Spleen (tissue), 11 donors: ENCODE measurements around the gene WDR1. TPM values are rescaled to one million over a fixed set of nuclear protein-coding genes. Genes with fewer than 3 reads are reported as not detected.

Experiments used
- DNase-seq: peaks from one replicate; pipeline ENCODE4 v3.0.0-alpha.2; 2020
- H3K27ac ChIP-seq, 8 donors: fragments of 200-600 bp; sonication (generic) in 7 of 8; 1 replicate in 4 of 8; 2 replicates in 4 of 8; pipeline versions ENCODE4 v1.5.0 to v1.8.0; 2016 to 2021; ENCODE audit warnings: inconsistent platforms in 4 of 8, mild to moderate bottlenecking in 4 of 8, moderate library complexity in 1 of 8
- H3K27me3 ChIP-seq, 7 donors: fragments of 200-600 bp; sonication (generic) in 6 of 7; replicated peaks in 1 of 7; 1 replicate in 4 of 7; 2 replicates in 3 of 7; pipeline versions ENCODE4 v1.5.0 to v1.8.0; 2016 to 2021; ENCODE audit warnings: inconsistent platforms in 3 of 7, mild to moderate bottlenecking in 1 of 7
- H3K36me3 ChIP-seq, 6 donors: fragments of 200-600 bp; sonication (generic) in 5 of 6; 1 replicate in 4 of 6; 2 replicates in 2 of 6; pipeline versions ENCODE4 v1.5.0 to v1.8.0; 2016 to 2021; ENCODE audit warnings: inconsistent platforms in 2 of 6
- H3K4me1 ChIP-seq, 6 donors: fragments of 200-600 bp; sonication (generic) in 5 of 6; 1 replicate in 3 of 6; 2 replicates in 3 of 6; pipeline versions ENCODE4 v1.5.0 to v1.8.0; 2016 to 2021; ENCODE audit warnings: inconsistent platforms in 3 of 6
- H3K4me3 ChIP-seq, 8 donors: fragments of 200-600 bp; sonication (generic) in 7 of 8; 1 replicate in 4 of 8; 2 replicates in 4 of 8; pipeline versions ENCODE4 v1.5.0 to v1.8.0; 2016 to 2021; ENCODE audit warnings: inconsistent platforms in 4 of 8, mild to moderate bottlenecking in 4 of 8, moderate library complexity in 2 of 8
- H3K9me3 ChIP-seq, 8 donors: fragments of 200-600 bp; sonication (generic) in 7 of 8; 1 replicate in 4 of 8; 2 replicates in 4 of 8; pipeline versions ENCODE4 v1.5.0 to v1.8.0; 2016 to 2021; ENCODE audit warnings: inconsistent platforms in 4 of 8
- POLR2A ChIP-seq, 3 donors: fragments of 450-650 bp; IDR thresholded peaks; one replicate each; pipeline ENCODE4 v1.5.1; 2017; ENCODE audit warnings: antibody characterized with exemption in 3 of 3, mild to moderate bottlenecking in 1 of 3
- POLR2AphosphoS5 ChIP-seq, 3 donors: sonication (generic); formaldehyde crosslinking; IDR thresholded peaks; one replicate each; pipeline ENCODE4 v1.5.1; 2017; ENCODE audit warnings: antibody characterized with exemption in 3 of 3
- WGBS, 5 donors: extraction: QIAGEN DNeasy Blood & Tissue Kit in 3 of 5; methylation state at CpG; one replicate each; pipeline versions ENCODE4 v1.1.5 to v1.1.7; 2013 to 2018; 5-methylcytosine and 5-hydroxymethylcytosine counted together
- intact Hi-C: fragments of 100-400 bp; cut with DNase I; formaldehyde crosslinking; loops from one replicate; pipeline ENCODE4 v1.15.0; 2023; ENCODE audit warnings: low total_unique reads
- polyA plus RNA-seq, 3 donors: library from polyadenylated mRNA; stranded (reverse); fragments of 200-250 nt; gene quantifications; one replicate each; pipeline ENCODE4 v1.2.1, GENCODE V29; 2013
- total RNA-seq, 7 donors: library from RNA; depleted of rRNA in 3 of 7; stranded (reverse); fragments of >200 nt in 3 of 7; fragmentation: NEBNext Ultra II Directional in 4 of 7; extraction: Animal tissue kit (Norgen Biotek cat#: 25700) in 4 of 7; gene quantifications; one replicate each; pipeline versions ENCODE4 v1.1.0 to v1.2.1, GENCODE V29; 2016 to 2021
- TF ChIP-seq, protein P1 (sequence below), 11 experiments: fragments of 200-600 bp in 7 of 11; fragments of 450-650 bp in 4 of 11; sonication (generic) in 4 of 11; IDR thresholded peaks in 8 of 11; conservative IDR thresholded peaks in 3 of 11; 1 replicate in 7 of 11; 2 replicates in 4 of 11; pipeline versions ENCODE4 v1.4.0 to v1.8.0; 2016 to 2021; ENCODE audit warnings: antibody characterized with exemption in 11 of 11, inconsistent platforms in 4 of 11, mild to moderate bottlenecking in 1 of 11
- donor health status: healthy with polysubstance abuse.
- donor health status: DM: no; HTN: no; CAD: no; lungs with moderate emphysema.
- donor health status: DM: no; HTN: no; CAD: no.
- donor health status: Bipolar disorder and iron deficiency.
- donor health status: healthy.
- donor health status: DM: no; HTN: no; CAD: no.
- donor health status: DM: yes; HTN: yes; CAD: no.

Gene WDR1
- total and polyA plus RNA-seq, 10 donors: 56.6 to 377 (median 147) TPM

DNA sequence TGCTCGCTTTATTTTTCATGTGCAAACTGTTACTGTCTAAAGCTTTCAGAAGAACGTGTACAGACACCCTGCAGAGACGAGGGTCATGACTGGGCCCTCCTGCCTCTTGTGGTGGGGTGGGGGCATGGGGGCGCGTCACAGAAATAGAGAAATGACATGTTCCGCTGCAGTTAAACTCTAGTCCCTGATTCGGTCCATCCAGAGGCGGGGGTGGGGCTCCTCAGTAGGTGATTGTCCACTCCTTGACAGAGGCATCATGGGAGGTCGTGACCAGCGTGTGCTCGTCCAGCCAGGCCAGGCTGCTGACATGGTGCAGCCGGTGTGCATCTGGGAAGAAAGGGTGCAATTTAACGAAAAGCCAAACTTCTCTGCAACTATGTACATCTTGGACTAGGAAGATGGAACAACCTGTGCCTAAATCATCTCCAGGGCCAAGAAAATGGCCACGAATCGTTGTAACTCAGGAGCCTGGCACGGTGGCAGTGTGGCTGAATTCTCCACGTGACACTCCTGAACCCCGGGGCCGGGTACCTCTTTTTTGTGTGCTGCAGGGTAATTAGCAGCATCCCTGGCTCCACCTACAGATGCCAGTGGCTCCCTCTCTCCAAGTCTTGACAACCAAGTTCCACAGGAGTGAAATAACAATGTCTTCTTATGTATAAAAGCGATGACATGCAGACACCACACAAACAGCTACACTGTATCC is 41.3 kb downstream of the WDR1 start:
- intact Hi-C loops: no loop called here
- 87 to 93% (median 89%) methylated on average over 20 of the region's 20 CpGs for WGBS, 5 donors
- H3K36me3 ChIP-seq: peaks cover 13 to 96% (median 76%) of the 10 kb centered on the region in 6 donors

DNA sequence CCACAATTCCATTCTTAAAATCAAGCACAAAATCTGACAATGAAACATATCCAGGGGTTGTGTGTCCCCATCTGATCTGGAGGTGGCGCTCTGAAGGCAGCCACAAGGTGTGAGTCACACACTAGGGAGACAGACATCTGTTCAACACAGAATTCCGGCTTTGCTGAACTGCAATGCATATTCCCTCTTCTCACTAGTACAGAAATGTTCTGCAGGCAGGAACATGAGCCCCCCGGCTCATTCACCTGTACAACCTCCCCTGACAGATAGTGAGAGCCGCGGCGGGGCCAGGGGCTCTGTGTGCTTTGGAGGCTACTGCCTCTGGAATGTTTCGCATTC is 41.9 kb downstream of the WDR1 start:
- 93 to 97% (median 96%) methylated on average over 7 of the region's 7 CpGs for WGBS, 5 donors
- Histone ChIP-seq H3K4me1 (peaks cover 0 to 21% (median 10%) of the 10 kb centered on the region in 6 donors), H3K27ac (no peak overlapping the region), H3K4me3 (no peak overlapping the region), H3K36me3 (peaks cover 9 to 96% (median 70%) of the 10 kb centered on the region in 6 donors), H3K27me3 (peaks cover 0 to 5% (median 0%) of the 10 kb centered on the region in 7 donors), H3K9me3 (no peaks in the 10 kb centered on the region)
- intact Hi-C loops: no loop called here
- DNase-seq: no peak
- TF ChIP-seq, protein P1, sequence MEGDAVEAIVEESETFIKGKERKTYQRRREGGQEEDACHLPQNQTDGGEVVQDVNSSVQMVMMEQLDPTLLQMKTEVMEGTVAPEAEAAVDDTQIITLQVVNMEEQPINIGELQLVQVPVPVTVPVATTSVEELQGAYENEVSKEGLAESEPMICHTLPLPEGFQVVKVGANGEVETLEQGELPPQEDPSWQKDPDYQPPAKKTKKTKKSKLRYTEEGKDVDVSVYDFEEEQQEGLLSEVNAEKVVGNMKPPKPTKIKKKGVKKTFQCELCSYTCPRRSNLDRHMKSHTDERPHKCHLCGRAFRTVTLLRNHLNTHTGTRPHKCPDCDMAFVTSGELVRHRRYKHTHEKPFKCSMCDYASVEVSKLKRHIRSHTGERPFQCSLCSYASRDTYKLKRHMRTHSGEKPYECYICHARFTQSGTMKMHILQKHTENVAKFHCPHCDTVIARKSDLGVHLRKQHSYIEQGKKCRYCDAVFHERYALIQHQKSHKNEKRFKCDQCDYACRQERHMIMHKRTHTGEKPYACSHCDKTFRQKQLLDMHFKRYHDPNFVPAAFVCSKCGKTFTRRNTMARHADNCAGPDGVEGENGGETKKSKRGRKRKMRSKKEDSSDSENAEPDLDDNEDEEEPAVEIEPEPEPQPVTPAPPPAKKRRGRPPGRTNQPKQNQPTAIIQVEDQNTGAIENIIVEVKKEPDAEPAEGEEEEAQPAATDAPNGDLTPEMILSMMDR (IDR thresholded peaks at IDR 0.05 in 8 of 11, conservative IDR thresholded peaks at IDR 0.05 in 3 of 11): no peak
- TF ChIP-seq POLR2AphosphoS5 (IDR thresholded peaks at IDR 0.05): peak in 1 of 3 donors; percentile 26

More for the DNA sequence above, 41.3 kb downstream of the WDR1 start:
- Histone ChIP-seq H3K27me3 (no peaks in the 10 kb centered on the region), H3K4me3 (no peak overlapping the region), H3K4me1 (peaks cover 0 to 21% (median 10%) of the 10 kb centered on the region in 6 donors), H3K27ac (no peak overlapping the region), H3K9me3 (no peaks in the 10 kb centered on the region)
- TF ChIP-seq POLR2A (IDR thresholded peaks at IDR 0.05) (no peak), POLR2AphosphoS5 (IDR thresholded peaks at IDR 0.05) (no peak)
- TF ChIP-seq, protein P1 (IDR thresholded peaks at IDR 0.05 in 8 of 11, conservative IDR thresholded peaks at IDR 0.05 in 3 of 11): no peak
- no peak for DNase-seq

DNA sequence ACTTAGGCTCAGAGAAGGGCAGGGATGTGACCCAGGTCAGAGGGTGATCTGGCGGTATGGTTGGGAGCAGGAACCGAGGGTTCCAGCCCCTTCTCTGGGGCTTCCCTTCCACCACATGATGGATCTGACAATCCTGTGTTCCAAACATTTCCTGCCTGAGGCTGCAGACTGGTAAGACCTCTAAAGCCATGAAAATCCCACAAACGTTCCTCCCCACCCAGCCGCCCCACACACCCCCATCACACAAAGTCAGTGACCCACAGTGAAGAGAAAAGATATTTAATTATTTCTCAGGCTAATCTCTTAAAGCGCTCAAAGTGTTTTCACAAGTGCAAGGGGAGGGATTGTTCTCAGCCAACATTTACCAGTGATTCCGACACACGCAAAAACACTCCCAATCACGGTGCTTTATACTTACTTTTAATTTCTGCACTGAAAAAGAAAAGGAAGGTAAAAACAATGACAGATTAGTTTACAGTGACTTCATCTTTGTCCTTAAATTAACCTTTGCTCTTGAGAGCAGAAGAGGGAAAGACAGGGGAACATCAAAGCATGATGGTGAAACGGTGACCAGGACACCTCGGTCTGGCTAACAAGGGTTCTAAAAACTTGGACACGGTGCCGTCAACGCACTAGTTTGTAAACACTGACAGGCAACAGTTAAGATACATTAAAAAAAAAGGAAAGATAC is 42.4 kb downstream of the WDR1 start:
- 92 to 96% (median 95%) methylated on average over 13 of the region's 13 CpGs for WGBS, 5 donors
- DNase-seq: no peak
- Histone ChIP-seq H3K36me3 (peaks cover 4 to 96% (median 68%) of the 10 kb centered on the region in 6 donors), H3K4me3 (no peak overlapping the region), H3K4me1 (peaks cover 0 to 18% (median 9%) of the 10 kb centered on the region in 6 donors), H3K27ac (no peak overlapping the region), H3K9me3 (no peaks in the 10 kb centered on the region), H3K27me3 (peaks cover 0 to 11% (median 0%) of the 10 kb centered on the region in 7 donors)
- no peak for TF ChIP-seq POLR2AphosphoS5 (IDR thresholded peaks at IDR 0.05)
- TF ChIP-seq POLR2A (IDR thresholded peaks at IDR 0.05): no peak
- TF ChIP-seq, protein P1 (IDR thresholded peaks at IDR 0.05 in 8 of 11, conservative IDR thresholded peaks at IDR 0.05 in 3 of 11): no peak
- intact Hi-C loops: no loop called here

DNA sequence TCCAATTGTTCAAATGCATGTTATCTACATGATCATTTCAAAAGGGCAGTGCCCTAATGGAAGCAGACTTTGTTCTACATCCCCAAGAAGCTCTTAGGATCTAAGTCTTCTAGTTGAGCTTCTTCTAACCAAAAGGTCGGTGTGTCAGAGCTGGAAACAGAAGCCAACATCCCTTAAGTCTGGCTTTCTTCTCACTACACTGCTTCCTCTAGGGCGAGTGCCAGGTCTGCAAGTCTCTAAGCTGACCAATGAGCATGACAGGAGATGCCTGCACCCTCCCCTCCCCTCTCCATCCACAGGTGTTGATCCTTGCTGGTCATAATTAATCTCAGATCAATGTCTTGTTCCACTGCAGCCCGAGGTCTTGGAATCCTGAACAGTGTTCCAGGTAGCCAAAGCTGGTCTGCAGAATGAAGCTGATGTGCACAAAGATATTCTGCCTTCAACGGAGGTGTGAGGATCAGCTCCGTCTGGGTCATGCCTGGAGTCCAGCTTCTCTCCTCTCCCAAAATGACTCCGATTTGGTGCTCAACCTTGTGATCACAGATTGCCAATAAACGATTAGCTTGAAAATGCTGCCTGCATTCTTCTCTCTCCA is 44.1 kb downstream of the WDR1 start:
- no peak for DNase-seq
- H3K27ac ChIP-seq: no peak overlapping the region
- WGBS, 5 donors: 82 to 92% (median 88%) methylated on average over 6 to 7 of the region's 7 CpGs

More for the DNA sequence above, 44.1 kb downstream of the WDR1 start:
- Histone ChIP-seq H3K4me1 (peaks cover 0 to 1% (median 0%) of the 10 kb centered on the region in 6 donors), H3K9me3 (no peaks in the 10 kb centered on the region), H3K27me3 (peaks cover 0 to 11% (median 0%) of the 10 kb centered on the region in 7 donors), H3K36me3 (peaks cover 3 to 96% (median 60%) of the 10 kb centered on the region in 6 donors), H3K4me3 (no peak overlapping the region)
- TF ChIP-seq POLR2AphosphoS5 (IDR thresholded peaks at IDR 0.05) (peak in 1 of 3 donors; percentile 49), POLR2A (IDR thresholded peaks at IDR 0.05) (no peak)
- TF ChIP-seq, protein P1 (IDR thresholded peaks at IDR 0.05 in 8 of 11, conservative IDR thresholded peaks at IDR 0.05 in 3 of 11): no peak
- intact Hi-C loops: no loop called here
